OCI-LY1 (cell line): ENCODE results near the gene ENTR1.

Experiments
- H2AFZ ChIP-seq: fragments of 200-600 bp; sonication (generic), shearing (Covaris generic); 2 replicates; pipeline ENCODE4 v1.6.0; 2014; ENCODE audit warnings: antibody characterized with exemption, mild to moderate bottlenecking, low read length
- H3F3A ChIP-seq: fragments of 200-600 bp; sonication (generic), shearing (Covaris generic); 2 replicates; pipeline ENCODE4 v1.6.0; 2014; ENCODE audit warnings: mild to moderate bottlenecking, antibody characterized with exemption, low read length, moderate library complexity; ENCODE audit not compliant: insufficient read depth
- H3K27ac ChIP-seq: fragments of 200-600 bp; sonication (generic); 2 replicates; pipeline ENCODE4 v1.5.1; 2014; ENCODE audit warnings: low read length, mixed run types, mild to moderate bottlenecking, low read depth; ENCODE audit not compliant: poor library complexity, severe bottlenecking
- H3K27me3 ChIP-seq: fragments of 200-600 bp; sonication (generic); 2 replicates; pipeline ENCODE4 v1.6.0; 2014; ENCODE audit warnings: antibody characterized with exemption, mild to moderate bottlenecking, low read length, moderate library complexity; ENCODE audit not compliant: insufficient read depth
- H3K36me3 ChIP-seq: fragments of 200-600 bp; sonication (generic); 2 replicates; pipeline ENCODE4 v1.6.1; 2014; ENCODE audit warnings: mild to moderate bottlenecking, antibody characterized with exemption, low read length, moderate library complexity, mixed read lengths; ENCODE audit not compliant: insufficient read depth
- H3K4me1 ChIP-seq: fragments of 200-600 bp; sonication (generic); 2 replicates; pipeline ENCODE4 v1.5.1; 2014; ENCODE audit warnings: mild to moderate bottlenecking, low read length, moderate library complexity; ENCODE audit not compliant: insufficient read depth, severe bottlenecking
- H3K4me2 ChIP-seq: fragments of 200-600 bp; sonication (generic), shearing (Covaris generic); 2 replicates; pipeline ENCODE4 v1.6.1; 2014; ENCODE audit warnings: low read length
- H3K4me3 ChIP-seq: fragments of 200-600 bp; sonication (generic); 2 replicates; pipeline ENCODE4 v1.5.1; 2014; ENCODE audit warnings: low read length, low read depth, mild to moderate bottlenecking, mixed read lengths; ENCODE audit not compliant: poor library complexity, severe bottlenecking
- H3K79me2 ChIP-seq: fragments of 200-600 bp; shearing (Covaris generic); 2 replicates; pipeline ENCODE4 v1.6.1; 2016; ENCODE audit warnings: mixed run types, low read length, mixed read lengths; ENCODE audit not compliant: insufficient read depth
- H3K9ac ChIP-seq: fragments of 200-600 bp; sonication (generic), shearing (Covaris generic); 2 replicates; pipeline ENCODE4 v1.6.1; 2014; ENCODE audit warnings: mild to moderate bottlenecking, low read length, mixed read lengths
- H3K9me2 ChIP-seq: fragments of 200-600 bp; sonication (generic), shearing (Covaris generic); 2 replicates; pipeline ENCODE4 v1.6.1; 2014; ENCODE audit warnings: low read depth, mild to moderate bottlenecking, low read length, mixed read lengths
- H3K9me3 ChIP-seq: fragments of 200-600 bp; shearing (Covaris generic); 2 replicates; pipeline ENCODE4 v1.6.1; 2014; ENCODE audit warnings: low read length, mixed read lengths
- H4K20me1 ChIP-seq: fragments of 200-600 bp; sonication (generic), shearing (Covaris generic); 2 replicates; pipeline ENCODE4 v1.6.0; 2016; ENCODE audit warnings: mild to moderate bottlenecking, low read length; ENCODE audit not compliant: insufficient read depth
- EZH2 ChIP-seq: fragments of 200-600 bp; sonication (generic), shearing (Covaris generic); IDR thresholded peaks from 2 replicates; pipeline ENCODE4 v1.8.0; 2017; ENCODE audit warnings: borderline replicate concordance, mixed run types, mild to moderate bottlenecking, antibody characterized with exemption, low read length, moderate library complexity, mixed read lengths
- TF ChIP-seq, protein P1 (sequence below): fragments of 200-600 bp; sonication (generic), shearing (Covaris generic); IDR thresholded peaks from 2 replicates; pipeline ENCODE4 v1.5.1; 2017; ENCODE audit warnings: mild to moderate bottlenecking, antibody characterized with exemption, low read length, moderate library complexity, mixed read lengths

ENTR1 gene

DNA sequence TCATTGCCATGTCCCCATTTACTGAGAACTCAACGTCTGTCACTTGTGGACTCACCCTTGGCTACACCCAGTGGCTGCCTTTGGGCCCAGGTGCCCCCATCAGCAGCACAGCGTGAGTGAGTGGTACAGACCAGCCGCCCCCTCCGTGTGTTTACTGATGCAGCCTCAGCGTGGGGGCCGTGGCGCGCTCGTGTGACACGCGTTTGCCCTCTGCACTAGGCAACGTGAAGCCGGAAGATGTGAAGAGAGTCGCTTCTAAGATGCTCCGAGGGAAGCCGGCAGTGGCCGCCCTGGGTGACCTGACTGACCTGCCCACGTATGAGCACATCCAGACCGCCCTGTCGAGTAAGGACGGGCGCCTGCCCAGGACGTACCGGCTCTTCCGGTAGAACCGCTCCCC, 12.5 kb upstream of the ENTR1 start:
- Histone ChIP-seq H3K27ac (no peak overlapping the region), H3K4me3 (no peak overlapping the region), H3K4me2 (no peak overlapping the region), H3F3A (no peaks in the 10 kb centered on the region), H2AFZ (no peak overlapping the region), H3K9me2 (no peaks in the 10 kb centered on the region), H4K20me1 (no peaks in the 10 kb centered on the region), H3K79me2 (no peaks in the 10 kb centered on the region), H3K9ac (no peak overlapping the region), H3K4me1 (no peaks in the 10 kb centered on the region), H3K27me3 (no peaks in the 10 kb centered on the region), H3K9me3 (no peaks in the 10 kb centered on the region), H3K36me3 (peaks cover 70% of the 10 kb centered on the region)
- TF ChIP-seq, protein P1, sequence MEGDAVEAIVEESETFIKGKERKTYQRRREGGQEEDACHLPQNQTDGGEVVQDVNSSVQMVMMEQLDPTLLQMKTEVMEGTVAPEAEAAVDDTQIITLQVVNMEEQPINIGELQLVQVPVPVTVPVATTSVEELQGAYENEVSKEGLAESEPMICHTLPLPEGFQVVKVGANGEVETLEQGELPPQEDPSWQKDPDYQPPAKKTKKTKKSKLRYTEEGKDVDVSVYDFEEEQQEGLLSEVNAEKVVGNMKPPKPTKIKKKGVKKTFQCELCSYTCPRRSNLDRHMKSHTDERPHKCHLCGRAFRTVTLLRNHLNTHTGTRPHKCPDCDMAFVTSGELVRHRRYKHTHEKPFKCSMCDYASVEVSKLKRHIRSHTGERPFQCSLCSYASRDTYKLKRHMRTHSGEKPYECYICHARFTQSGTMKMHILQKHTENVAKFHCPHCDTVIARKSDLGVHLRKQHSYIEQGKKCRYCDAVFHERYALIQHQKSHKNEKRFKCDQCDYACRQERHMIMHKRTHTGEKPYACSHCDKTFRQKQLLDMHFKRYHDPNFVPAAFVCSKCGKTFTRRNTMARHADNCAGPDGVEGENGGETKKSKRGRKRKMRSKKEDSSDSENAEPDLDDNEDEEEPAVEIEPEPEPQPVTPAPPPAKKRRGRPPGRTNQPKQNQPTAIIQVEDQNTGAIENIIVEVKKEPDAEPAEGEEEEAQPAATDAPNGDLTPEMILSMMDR: no peak
- TF ChIP-seq EZH2: no peak

DNA sequence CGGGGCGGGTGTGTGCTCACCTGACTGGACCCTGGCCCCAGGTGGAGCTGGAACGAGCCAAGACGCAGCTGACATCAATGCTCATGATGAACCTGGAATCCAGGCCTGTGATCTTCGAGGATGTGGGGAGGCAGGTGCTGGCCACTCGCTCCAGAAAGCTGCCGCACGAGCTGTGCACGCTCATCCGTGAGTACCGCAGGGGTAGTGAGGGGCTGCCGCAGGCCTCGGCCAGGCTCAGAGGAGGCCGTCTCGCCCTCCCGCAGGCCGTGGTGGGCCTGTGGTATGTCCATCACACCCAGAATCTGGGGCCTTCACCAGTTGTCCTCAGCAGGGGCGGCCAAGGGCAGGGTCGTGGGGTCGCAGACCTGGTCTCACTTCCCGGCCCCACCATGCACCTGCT, 11.4 kb upstream of the ENTR1 start:
- Histone ChIP-seq H3K36me3 (peaks cover 77% of the 10 kb centered on the region), H4K20me1 (no peaks in the 10 kb centered on the region), H3K27me3 (no peaks in the 10 kb centered on the region), H2AFZ (no peak overlapping the region), H3K9me3 (no peaks in the 10 kb centered on the region), H3K4me2 (no peak overlapping the region), H3K4me3 (no peak overlapping the region), H3K9me2 (no peaks in the 10 kb centered on the region), H3K4me1 (no peaks in the 10 kb centered on the region), H3K9ac (no peak overlapping the region), H3K79me2 (no peaks in the 10 kb centered on the region), H3F3A (no peaks in the 10 kb centered on the region), H3K27ac (no peak overlapping the region)
- TF ChIP-seq EZH2: no peak
- TF ChIP-seq, protein P1: no peak

- no peaks in the 10 kb centered on the region for H3K9me3 ChIP-seq
- H3K9me2 ChIP-seq: no peaks in the 10 kb centered on the region
- H3K36me3 ChIP-seq: peaks cover 92% of the 10 kb centered on the region
- H2AFZ ChIP-seq: no peak overlapping the region
- H4K20me1 ChIP-seq: no peaks in the 10 kb centered on the region
- H3K9ac ChIP-seq: no peak overlapping the region
- no peak overlapping the region for H3K27ac ChIP-seq
- no peaks in the 10 kb centered on the region for H3K4me1 ChIP-seq
- H3K4me2 ChIP-seq: no peak overlapping the region
- TF ChIP-seq, protein P1: no peak
- no peak for TF ChIP-seq EZH2
- no peaks in the 10 kb centered on the region for H3K79me2 ChIP-seq
- H3K4me3 ChIP-seq: no peak overlapping the region
- H3F3A ChIP-seq: no peaks in the 10 kb centered on the region
- H3K27me3 ChIP-seq: no peaks in the 10 kb centered on the region
Observed at GRCh38 chr9:136419092-136419420, 8.6 kb upstream of the ENTR1 start.
